Measurements from ENCODE around the gene CAGE1. TPM values are rescaled to one million over a fixed set of nuclear protein-coding genes. Genes with fewer than 3 reads are reported as not detected.

CAGE1 gene
- total and polyA plus RNA-seq, 2 donors (not counting 3 experiments of a cell fraction or from before 2014, with no cell fraction given), result not detected

DNA sequence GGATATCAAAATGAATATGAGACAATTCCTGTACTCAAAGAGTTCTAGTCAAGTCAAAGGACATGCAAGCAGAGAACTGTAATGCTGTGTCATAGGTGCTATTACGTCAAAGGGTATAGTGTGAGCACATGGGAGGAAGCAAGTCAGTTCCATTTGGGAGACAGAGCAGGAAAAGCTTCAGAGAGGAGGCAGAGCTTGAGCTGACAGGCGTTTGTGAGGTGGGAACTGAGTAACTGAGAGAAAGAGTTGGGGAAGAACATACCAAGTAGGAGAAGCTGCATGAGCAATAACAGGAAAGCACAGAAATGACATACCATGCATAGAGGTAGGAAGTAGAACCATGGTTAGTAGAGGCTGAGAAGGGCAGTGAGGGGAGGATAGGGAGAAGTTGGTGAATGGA, 61.3 kb downstream of the CAGE1 start:
- Histone ChIP-seq H3K27me3 (ENCODE audit: control insufficient read depth in 2 of 2, insufficient read depth in 2 of 2, low read length in 2 of 2) (peaks cover 6 to 7% of the 10 kb centered on the region in 2 experiments), H3K79me2 (ENCODE audit: control insufficient read depth, insufficient read depth, low read length) (no peaks in the 10 kb centered on the region), H3K9ac (replicated peaks; ENCODE audit: extremely low read depth, insufficient read depth, low read length) (no peak overlapping the region), H3K4me3 (replicated peaks in 1 of 3; ENCODE audit: insufficient read depth in 1 of 3, low read depth in 1 of 3, low read length in 3 of 3) (no peak overlapping the region), H2AFZ (ENCODE audit: low read depth, low read length) (no peak overlapping the region), H3K4me2 (ENCODE audit: insufficient read depth, low read length) (no peak overlapping the region), H3K9me3 (replicated peaks; ENCODE audit: control insufficient read depth, insufficient read depth, low read length) (no peaks in the 10 kb centered on the region), H3K27ac (ENCODE audit: insufficient read depth, low read depth, low read length) (no peak overlapping the region), H3K4me1 (ENCODE audit: control insufficient read depth, extremely low read depth, insufficient read depth, low read length) (no peaks in the 10 kb centered on the region), H3K36me3 (ENCODE audit: control insufficient read depth in 2 of 2, extremely low read depth in 1 of 2, insufficient read depth in 2 of 2, low read length in 2 of 2) (no peaks in the 10 kb centered on the region), H3K9me1 (replicated peaks; ENCODE audit: control insufficient read depth, extremely low read depth, insufficient read depth, low read length) (no peaks in the 10 kb centered on the region), H4K20me1 (replicated peaks; ENCODE audit: control insufficient read depth, extremely low read depth, insufficient read depth, low read length) (no peaks in the 10 kb centered on the region)
- dilution Hi-C loops (cut with MboI; ENCODE audit: extremely low pct_ligation_motif_present, low sequenced_read_pairs) (no loop called here), intact Hi-C loops (cut with micrococcal nuclease) (no loop called here)
- BruUV-seq (replicated peaks), result no TSS peak
- no peak for FAIRE-seq
- DNase-seq (ENCODE audit: low read depth, low spot score), result no peak
- POLR2A ChIA-PET, result no interaction called here
- CTCF ChIA-PET, result interaction anchor here (1.3 to 3.3 kb wide), 2 partner anchors 11 to 17 kb away, joined by 3 to 13 read pairs; no protein-coding TSS in a partner anchor
- TF ChIP-seq POLR2A (IDR thresholded peaks at IDR 0.05; ENCODE audit: low read depth, low read length) (no peak), MYC (IDR thresholded peaks at IDR 0.05; ENCODE audit: low read depth, low read length) (no peak), GATA2 (IDR thresholded peaks at IDR 0.05; ENCODE audit: insufficient read depth, insufficient read length, low read depth, low read length) (no peak), FOS (IDR thresholded peaks at IDR 0.05; ENCODE audit: borderline replicate concordance, insufficient read depth, low read length) (no peak), EZH2 (IDR thresholded peaks at IDR 0.05; ENCODE audit: borderline replicate concordance, low read depth, low read length, severe bottlenecking) (no peak), JUN (IDR thresholded peaks at IDR 0.05; ENCODE audit: borderline replicate concordance, insufficient read depth, insufficient read length, low read depth) (no peak), POLR2AphosphoS5 (IDR thresholded peaks at IDR 0.05; ENCODE audit: insufficient read depth, low read depth, low read length) (no peak)
- TF ChIP-seq, protein P1, sequence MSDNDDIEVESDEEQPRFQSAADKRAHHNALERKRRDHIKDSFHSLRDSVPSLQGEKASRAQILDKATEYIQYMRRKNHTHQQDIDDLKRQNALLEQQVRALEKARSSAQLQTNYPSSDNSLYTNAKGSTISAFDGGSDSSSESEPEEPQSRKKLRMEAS (IDR thresholded peaks at IDR 0.05; ENCODE audit: insufficient read depth, insufficient read length), result no peak
- TF ChIP-seq, protein P2, sequence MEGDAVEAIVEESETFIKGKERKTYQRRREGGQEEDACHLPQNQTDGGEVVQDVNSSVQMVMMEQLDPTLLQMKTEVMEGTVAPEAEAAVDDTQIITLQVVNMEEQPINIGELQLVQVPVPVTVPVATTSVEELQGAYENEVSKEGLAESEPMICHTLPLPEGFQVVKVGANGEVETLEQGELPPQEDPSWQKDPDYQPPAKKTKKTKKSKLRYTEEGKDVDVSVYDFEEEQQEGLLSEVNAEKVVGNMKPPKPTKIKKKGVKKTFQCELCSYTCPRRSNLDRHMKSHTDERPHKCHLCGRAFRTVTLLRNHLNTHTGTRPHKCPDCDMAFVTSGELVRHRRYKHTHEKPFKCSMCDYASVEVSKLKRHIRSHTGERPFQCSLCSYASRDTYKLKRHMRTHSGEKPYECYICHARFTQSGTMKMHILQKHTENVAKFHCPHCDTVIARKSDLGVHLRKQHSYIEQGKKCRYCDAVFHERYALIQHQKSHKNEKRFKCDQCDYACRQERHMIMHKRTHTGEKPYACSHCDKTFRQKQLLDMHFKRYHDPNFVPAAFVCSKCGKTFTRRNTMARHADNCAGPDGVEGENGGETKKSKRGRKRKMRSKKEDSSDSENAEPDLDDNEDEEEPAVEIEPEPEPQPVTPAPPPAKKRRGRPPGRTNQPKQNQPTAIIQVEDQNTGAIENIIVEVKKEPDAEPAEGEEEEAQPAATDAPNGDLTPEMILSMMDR (IDR thresholded peaks at IDR 0.05; ENCODE audit: extremely low read depth in 1 of 2, insufficient read depth in 1 of 2, low read depth in 1 of 2, low read length in 2 of 2), result no peak

Data from endothelial cell of umbilical vein (primary cell).